Stimulated activated CD4-positive, alpha-beta T cell treated with anti-CD3 and anti-CD28 coated beads, TNF-alpha, amount 100 ng/mL, for 4 hours (primary cell): Measurements from ENCODE around the gene USP53.
"Not testable (repeated sequence)": the region's sequence is repeated elsewhere in the genome, so short reads cannot be mapped to it uniquely, and the experiment has no call there.

ENCODE experiments used
- DNase-seq, 3 experiments: peaks; one replicate each; pipeline ENCODE4 v3.0.0-alpha.2; 2020; ENCODE audit warnings: low read depth in 3 of 3

Gene USP53

GRCh38 chr4:119228406-119228805 is 15.9 kb downstream of the USP53 start:
- no peak for DNase-seq

GRCh38 chr4:119229908-119230687 is 17.6 kb downstream of the USP53 start:
- DNase-seq = no peak

GRCh38 chr4:119231491-119231890 is 19.0 kb downstream of the USP53 start:
- DNase-seq = no peak

GRCh38 chr4:119232286-119232685 is 19.8 kb downstream of the USP53 start:
- no peak for DNase-seq

GRCh38 chr4:119233191-119233590 is 20.7 kb downstream of the USP53 start:
- DNase-seq = no peak

- no peak for DNase-seq
Observed at GRCh38 chr4:119233750-119234149, 21.2 kb downstream of the USP53 start.

GRCh38 chr4:119237201-119237600 is 24.7 kb downstream of the USP53 start:
- DNase-seq = no peak

- DNase-seq = no peak
Observed at GRCh38 chr4:119237642-119238041, 25.1 kb downstream of the USP53 start.

GRCh38 chr4:119238068-119238722 is 25.7 kb downstream of the USP53 start:
- no peak for DNase-seq

- DNase-seq = no peak
Observed at GRCh38 chr4:119240128-119240527, 27.6 kb downstream of the USP53 start.

GRCh38 chr4:119240568-119240967 is 28.1 kb downstream of the USP53 start:
- DNase-seq = no peak

GRCh38 chr4:119242417-119242816 is 29.9 kb downstream of the USP53 start:
- no peak for DNase-seq

- DNase-seq = no peak
Observed at GRCh38 chr4:119243868-119244267, 31.4 kb downstream of the USP53 start.

GRCh38 chr4:119244344-119244743 is 31.8 kb downstream of the USP53 start:
- no peak for DNase-seq

GRCh38 chr4:119244832-119245231 is 32.3 kb downstream of the USP53 start:
- DNase-seq = no peak

- no peak for DNase-seq
Observed at GRCh38 chr4:119246177-119246733, 33.7 kb downstream of the USP53 start.

- DNase-seq = not testable (repeated sequence)
Observed at GRCh38 chr4:119251037-119251436, 38.5 kb downstream of the USP53 start.

GRCh38 chr4:119255223-119255622 is 42.7 kb downstream of the USP53 start:
- DNase-seq = not testable (repeated sequence)

- no peak for DNase-seq
Observed at GRCh38 chr4:119260528-119260927, 48.0 kb downstream of the USP53 start.

GRCh38 chr4:119261986-119262385 is 49.5 kb downstream of the USP53 start:
- DNase-seq = no peak

GRCh38 chr4:119264743-119265142 is 52.2 kb downstream of the USP53 start:
- no peak for DNase-seq

- DNase-seq = no peak
Observed at GRCh38 chr4:119266153-119266552, 53.6 kb downstream of the USP53 start.

GRCh38 chr4:119268466-119268865 is 56.0 kb downstream of the USP53 start:
- no peak for DNase-seq
